Hepatocyte (in vitro differentiated cells): ENCODE results near the gene DOCK8.

Source experiments
- CTCF ChIP-seq: fragments of 200-600 bp; sonication (generic); IDR thresholded peaks from 2 replicates; pipeline ENCODE4 v1.5.1; 2016; ENCODE audit warnings: antibody characterized with exemption, mild to moderate bottlenecking; ENCODE audit not compliant: poor library complexity
- EZH2 ChIP-seq: fragments of 200-600 bp; sonication (generic); IDR thresholded peaks from 2 replicates; pipeline ENCODE4 v1.6.1; 2016; ENCODE audit warnings: antibody characterized with exemption, mild to moderate bottlenecking, borderline replicate concordance
- EZH2phosphoT487 ChIP-seq: fragments of 200-600 bp; sonication (generic); IDR thresholded peaks from one replicate; pipeline ENCODE4 v1.6.1; 2018; ENCODE audit warnings: antibody characterized with exemption, mild to moderate bottlenecking, low read depth, moderate library complexity; ENCODE audit not compliant: unreplicated experiment, severe bottlenecking

GRCh38 chr9:506281-506680, 291.6 kb downstream of the DOCK8 start:
- TF ChIP-seq CTCF (no peak), EZH2phosphoT487 (no peak), EZH2 (no peak)
